Measurements from ENCODE around the gene HIVEP1. TPM values are rescaled to one million over a fixed set of nuclear protein-coding genes. Genes with fewer than 3 reads are reported as not detected.

Gene HIVEP1
- total RNA-seq, 1 donor from 2014 or later = 45.4 TPM

DNA sequence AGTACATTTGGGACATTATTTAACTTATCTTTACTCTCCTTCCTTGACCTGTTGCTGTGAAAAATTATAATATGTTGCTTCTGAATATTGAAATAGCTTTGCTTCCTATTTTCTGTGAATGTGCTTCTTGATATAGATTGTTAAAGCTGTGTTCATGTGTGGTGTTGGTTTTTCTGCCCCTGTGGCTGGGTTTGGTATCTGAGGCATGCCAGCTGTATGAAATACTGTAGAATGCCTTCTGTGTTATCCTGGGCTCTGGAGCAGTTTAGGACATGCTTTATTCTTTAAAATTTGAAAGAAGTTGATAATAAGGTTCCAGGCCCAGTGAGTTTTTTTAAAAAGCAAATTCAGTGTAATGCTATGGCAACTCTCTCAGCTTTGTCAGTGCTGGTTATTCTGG, 71.7 kb downstream of the HIVEP1 start:
- Histone ChIP-seq H3K27me3 (ENCODE audit: control insufficient read depth, insufficient read depth, low read length) (no peaks in the 10 kb centered on the region), H3K36me3 (ENCODE audit: control insufficient read depth, insufficient read depth, low read length) (no peaks in the 10 kb centered on the region), H3K4me3 (ENCODE audit: low read depth, low read length) (no peak overlapping the region)
- TF ChIP-seq, protein P1, sequence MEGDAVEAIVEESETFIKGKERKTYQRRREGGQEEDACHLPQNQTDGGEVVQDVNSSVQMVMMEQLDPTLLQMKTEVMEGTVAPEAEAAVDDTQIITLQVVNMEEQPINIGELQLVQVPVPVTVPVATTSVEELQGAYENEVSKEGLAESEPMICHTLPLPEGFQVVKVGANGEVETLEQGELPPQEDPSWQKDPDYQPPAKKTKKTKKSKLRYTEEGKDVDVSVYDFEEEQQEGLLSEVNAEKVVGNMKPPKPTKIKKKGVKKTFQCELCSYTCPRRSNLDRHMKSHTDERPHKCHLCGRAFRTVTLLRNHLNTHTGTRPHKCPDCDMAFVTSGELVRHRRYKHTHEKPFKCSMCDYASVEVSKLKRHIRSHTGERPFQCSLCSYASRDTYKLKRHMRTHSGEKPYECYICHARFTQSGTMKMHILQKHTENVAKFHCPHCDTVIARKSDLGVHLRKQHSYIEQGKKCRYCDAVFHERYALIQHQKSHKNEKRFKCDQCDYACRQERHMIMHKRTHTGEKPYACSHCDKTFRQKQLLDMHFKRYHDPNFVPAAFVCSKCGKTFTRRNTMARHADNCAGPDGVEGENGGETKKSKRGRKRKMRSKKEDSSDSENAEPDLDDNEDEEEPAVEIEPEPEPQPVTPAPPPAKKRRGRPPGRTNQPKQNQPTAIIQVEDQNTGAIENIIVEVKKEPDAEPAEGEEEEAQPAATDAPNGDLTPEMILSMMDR (IDR thresholded peaks at IDR 0.05; ENCODE audit: insufficient read depth, low read length, poor library complexity, severe bottlenecking) = no peak
- DNase-seq (ENCODE audit: low read depth) = no peak

DNA sequence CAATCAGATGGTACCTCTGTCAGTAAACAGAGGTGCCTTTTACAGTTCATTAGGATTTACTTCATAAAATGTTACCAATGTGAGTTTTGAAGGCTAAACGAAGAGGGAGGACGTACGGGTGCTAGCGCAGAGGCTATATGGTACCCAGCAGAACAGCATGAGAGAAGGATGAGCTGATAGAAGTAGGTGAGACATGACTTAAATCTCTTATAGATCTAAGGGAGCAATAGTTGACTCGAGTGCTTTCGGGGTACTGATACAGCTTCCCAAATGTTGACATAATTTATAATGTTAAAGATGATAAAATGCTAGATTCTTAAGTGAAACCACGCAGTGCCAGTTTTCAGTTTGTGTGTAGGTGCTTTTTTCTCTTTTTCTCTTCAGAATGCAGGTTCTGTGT, 72.6 kb downstream of the HIVEP1 start:
- H3K36me3 ChIP-seq (ENCODE audit: control insufficient read depth, insufficient read depth, low read length) = no peaks in the 10 kb centered on the region
- H3K4me3 ChIP-seq (ENCODE audit: low read depth, low read length) = no peak overlapping the region
- no peaks in the 10 kb centered on the region for H3K27me3 ChIP-seq (ENCODE audit: control insufficient read depth, insufficient read depth, low read length)
- TF ChIP-seq, protein P1 (IDR thresholded peaks at IDR 0.05; ENCODE audit: insufficient read depth, low read length, poor library complexity, severe bottlenecking) = no peak
- DNase-seq (ENCODE audit: low read depth) = no peak

DNA sequence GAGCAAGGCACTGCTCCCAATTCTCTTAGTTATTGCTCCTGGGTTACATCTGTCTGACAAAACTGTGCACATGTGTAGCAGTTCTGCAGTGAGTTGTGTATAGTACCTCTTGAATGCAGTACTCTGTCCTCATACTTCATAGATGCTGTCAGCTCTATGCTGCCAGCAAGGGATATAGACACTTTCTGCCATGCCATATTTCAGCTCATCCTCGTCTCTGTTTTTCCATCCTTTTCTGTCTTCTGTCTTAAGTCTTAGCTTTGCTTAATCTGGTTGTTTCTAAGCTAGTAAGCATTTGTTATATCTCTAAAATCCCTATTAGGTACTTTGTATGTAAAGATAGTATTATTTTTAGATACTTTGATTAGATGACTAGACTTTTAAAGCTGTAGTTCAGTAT, 76.4 kb downstream of the HIVEP1 start:
- no peaks in the 10 kb centered on the region for H3K27me3 ChIP-seq (ENCODE audit: control insufficient read depth, insufficient read depth, low read length)
- no peak for DNase-seq (ENCODE audit: low read depth)
- H3K4me3 ChIP-seq (ENCODE audit: low read depth, low read length) = no peak overlapping the region
- TF ChIP-seq, protein P1 (IDR thresholded peaks at IDR 0.05; ENCODE audit: insufficient read depth, low read length, poor library complexity, severe bottlenecking) = no peak
- H3K36me3 ChIP-seq (ENCODE audit: control insufficient read depth, insufficient read depth, low read length) = no peaks in the 10 kb centered on the region

DNA sequence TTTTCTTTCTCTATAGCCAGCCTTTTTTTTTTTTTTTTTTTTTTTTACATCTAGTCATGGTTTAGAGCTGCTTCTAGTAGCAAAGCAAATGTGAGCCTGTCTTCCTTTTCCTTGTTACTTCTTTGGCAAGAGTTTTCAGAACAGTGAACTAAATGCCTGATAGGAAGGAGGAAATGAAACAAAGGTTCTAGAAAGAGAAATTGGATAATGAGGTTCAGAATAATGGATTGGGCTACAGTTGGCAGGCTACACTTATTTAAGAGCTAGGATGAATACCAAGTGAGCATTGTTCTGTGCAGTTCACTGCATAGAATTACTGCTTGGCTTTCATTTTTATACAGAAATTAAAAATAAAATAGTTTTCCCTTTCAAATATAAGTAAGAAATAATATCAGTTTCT, 78.6 kb downstream of the HIVEP1 start:
- H3K27me3 ChIP-seq (ENCODE audit: control insufficient read depth, insufficient read depth, low read length) = no peaks in the 10 kb centered on the region
- no peak for DNase-seq (ENCODE audit: low read depth)
- TF ChIP-seq, protein P1 (IDR thresholded peaks at IDR 0.05; ENCODE audit: insufficient read depth, low read length, poor library complexity, severe bottlenecking) = no peak
- H3K4me3 ChIP-seq (ENCODE audit: low read depth, low read length) = no peak overlapping the region
- no peaks in the 10 kb centered on the region for H3K36me3 ChIP-seq (ENCODE audit: control insufficient read depth, insufficient read depth, low read length)

DNA sequence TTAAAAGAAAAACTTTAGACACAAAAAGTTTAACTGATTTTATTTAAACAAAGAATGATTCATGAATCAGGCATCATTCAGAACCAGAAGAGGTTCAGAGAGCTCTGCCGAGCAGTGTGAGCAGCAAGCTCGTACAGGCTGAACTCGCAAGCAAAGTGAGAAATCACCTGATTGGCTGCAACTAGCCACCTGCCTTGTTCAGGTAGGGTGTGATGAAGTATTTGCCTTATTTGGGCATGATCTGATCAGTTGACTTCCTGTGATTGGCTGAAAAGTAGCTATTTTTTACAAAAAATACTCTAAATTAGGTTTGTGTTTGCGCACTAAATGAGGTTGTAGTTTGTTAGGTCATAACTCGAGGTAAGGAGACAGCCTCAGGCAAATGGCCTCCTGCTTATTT, 80.7 kb downstream of the HIVEP1 start:
- Histone ChIP-seq H3K27me3 (ENCODE audit: control insufficient read depth, insufficient read depth, low read length) (no peaks in the 10 kb centered on the region), H3K36me3 (ENCODE audit: control insufficient read depth, insufficient read depth, low read length) (no peaks in the 10 kb centered on the region), H3K4me3 (ENCODE audit: low read depth, low read length) (no peak overlapping the region)
- no peak for DNase-seq (ENCODE audit: low read depth)
- TF ChIP-seq, protein P1 (IDR thresholded peaks at IDR 0.05; ENCODE audit: insufficient read depth, low read length, poor library complexity, severe bottlenecking) = no peak

DNA sequence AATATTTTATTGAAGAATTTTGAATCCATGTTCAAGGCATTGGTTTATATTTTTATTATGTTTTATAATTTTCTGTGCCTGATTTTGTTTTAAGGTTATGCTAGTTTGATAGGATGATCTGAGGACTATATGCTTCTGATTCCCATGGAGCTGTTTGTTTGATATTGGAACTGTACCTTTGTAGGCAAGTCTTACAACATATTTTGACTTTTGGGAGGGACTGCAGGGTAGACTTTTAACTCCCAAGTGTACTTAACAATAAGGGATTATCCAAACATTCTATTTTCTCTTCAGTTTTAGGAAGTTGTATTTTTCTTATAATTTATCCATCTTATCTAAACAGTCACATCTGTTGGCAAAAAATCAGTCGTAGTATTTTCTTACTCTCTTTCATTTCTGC, 82.6 kb downstream of the HIVEP1 start:
- DNase-seq (ENCODE audit: low read depth) = no peak
- Histone ChIP-seq H3K4me3 (ENCODE audit: low read depth, low read length) (no peak overlapping the region), H3K27me3 (ENCODE audit: control insufficient read depth, insufficient read depth, low read length) (no peaks in the 10 kb centered on the region), H3K36me3 (ENCODE audit: control insufficient read depth, insufficient read depth, low read length) (no peaks in the 10 kb centered on the region)
- TF ChIP-seq, protein P1 (IDR thresholded peaks at IDR 0.05; ENCODE audit: insufficient read depth, low read length, poor library complexity, severe bottlenecking) = no peak
